Astrocyte of the cerebellum (primary cell): ENCODE results near the gene CASP3.
"Not testable (repeated sequence)": the region's sequence is repeated elsewhere in the genome, so short reads cannot be mapped to it uniquely, and the experiment has no call there.

Source experiments
- DNase-seq: peaks from one replicate; pipeline ENCODE4 v3.0.0-alpha.2; 2011; ENCODE audit warnings: low read depth
- H3K4me3 ChIP-seq: 2 replicates; pipeline ENCODE4 v1.5.1; 2011; ENCODE audit warnings: mild to moderate bottlenecking, low read depth, low read length, moderate library complexity
- in situ Hi-C: cut with HindIII; loops from 2 replicates; pipeline ENCODE4 v1.10.0; 2017; ENCODE audit warnings: low sequenced_read_pairs
- TF ChIP-seq, protein P1 (sequence below): IDR thresholded peaks from 2 replicates; pipeline ENCODE4 v1.5.1; 2012; ENCODE audit warnings: low read length, low read depth, moderate library complexity, mild to moderate bottlenecking; ENCODE audit errors: missing control alignments

The CASP3 gene

DNA sequence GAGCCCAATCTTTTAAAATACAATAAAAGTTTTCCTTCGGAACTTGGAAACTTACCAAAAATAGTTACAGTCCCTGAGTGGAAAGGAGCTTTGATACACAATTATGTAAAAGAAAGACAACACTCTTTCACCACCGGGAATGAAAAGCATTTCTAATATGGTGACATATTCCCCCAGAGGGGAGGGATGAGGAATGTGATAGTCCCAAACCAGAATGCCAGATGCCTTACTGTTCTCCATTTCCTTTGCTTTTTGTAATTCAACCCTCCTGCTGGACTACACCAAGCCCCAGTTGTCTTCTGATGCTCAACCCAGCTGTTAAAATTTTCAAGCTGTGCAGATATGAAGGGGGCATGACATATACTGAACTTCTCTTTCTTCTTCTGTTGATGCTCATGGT is 4.4 kb upstream of the CASP3 start:
- no peak overlapping the region for H3K4me3 ChIP-seq
- peak; percentile 34 for DNase-seq
- in situ Hi-C loops = no loop called here
- TF ChIP-seq, protein P1, sequence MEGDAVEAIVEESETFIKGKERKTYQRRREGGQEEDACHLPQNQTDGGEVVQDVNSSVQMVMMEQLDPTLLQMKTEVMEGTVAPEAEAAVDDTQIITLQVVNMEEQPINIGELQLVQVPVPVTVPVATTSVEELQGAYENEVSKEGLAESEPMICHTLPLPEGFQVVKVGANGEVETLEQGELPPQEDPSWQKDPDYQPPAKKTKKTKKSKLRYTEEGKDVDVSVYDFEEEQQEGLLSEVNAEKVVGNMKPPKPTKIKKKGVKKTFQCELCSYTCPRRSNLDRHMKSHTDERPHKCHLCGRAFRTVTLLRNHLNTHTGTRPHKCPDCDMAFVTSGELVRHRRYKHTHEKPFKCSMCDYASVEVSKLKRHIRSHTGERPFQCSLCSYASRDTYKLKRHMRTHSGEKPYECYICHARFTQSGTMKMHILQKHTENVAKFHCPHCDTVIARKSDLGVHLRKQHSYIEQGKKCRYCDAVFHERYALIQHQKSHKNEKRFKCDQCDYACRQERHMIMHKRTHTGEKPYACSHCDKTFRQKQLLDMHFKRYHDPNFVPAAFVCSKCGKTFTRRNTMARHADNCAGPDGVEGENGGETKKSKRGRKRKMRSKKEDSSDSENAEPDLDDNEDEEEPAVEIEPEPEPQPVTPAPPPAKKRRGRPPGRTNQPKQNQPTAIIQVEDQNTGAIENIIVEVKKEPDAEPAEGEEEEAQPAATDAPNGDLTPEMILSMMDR = no peak

DNA sequence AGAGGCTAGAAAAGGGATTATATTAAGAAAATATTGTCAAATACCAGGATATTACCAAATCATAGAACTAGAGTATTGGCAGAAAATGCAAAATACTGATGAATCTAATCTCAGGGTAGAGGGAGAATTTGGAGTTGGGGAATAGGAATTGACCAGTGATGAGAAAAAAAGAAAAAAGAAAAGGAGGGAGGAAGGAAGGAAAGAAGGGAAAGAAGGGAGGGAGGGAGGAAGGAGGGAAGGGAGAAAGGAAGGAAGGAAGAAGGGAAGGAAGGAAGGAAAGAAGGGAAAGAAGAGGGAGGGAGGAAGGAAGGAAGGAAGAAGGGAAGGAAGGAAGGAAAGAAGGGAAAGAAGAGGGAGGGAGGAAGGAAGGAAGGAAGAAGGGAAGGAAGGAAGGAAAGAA is 3.4 kb upstream of the CASP3 start:
- H3K4me3 ChIP-seq, DNase-seq, in situ Hi-C loops: not testable (repeated sequence)

DNA sequence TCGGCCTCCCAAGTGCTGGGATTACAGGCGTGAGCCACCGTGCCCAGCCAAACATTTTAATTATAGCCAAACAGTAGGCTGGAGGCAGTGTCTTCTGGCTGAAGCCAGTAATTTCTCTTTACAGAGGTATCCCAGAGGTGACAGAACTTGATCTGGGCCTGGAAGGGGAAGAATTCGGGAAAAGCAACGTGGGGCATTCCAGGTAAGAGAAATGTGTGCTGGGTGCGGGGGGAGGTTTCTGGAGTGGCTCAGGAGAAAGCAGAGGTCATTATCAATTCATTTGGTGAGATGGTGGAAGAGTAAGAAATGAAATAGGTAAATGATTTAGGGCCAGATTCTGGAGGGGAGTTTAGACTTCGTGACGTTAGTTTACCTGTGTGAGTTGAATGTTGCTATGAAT is 2.7 kb upstream of the CASP3 start:
- in situ Hi-C loops = no loop called here
- no peak overlapping the region for H3K4me3 ChIP-seq
- DNase-seq = no peak
- TF ChIP-seq, protein P1 = no peak

DNA sequence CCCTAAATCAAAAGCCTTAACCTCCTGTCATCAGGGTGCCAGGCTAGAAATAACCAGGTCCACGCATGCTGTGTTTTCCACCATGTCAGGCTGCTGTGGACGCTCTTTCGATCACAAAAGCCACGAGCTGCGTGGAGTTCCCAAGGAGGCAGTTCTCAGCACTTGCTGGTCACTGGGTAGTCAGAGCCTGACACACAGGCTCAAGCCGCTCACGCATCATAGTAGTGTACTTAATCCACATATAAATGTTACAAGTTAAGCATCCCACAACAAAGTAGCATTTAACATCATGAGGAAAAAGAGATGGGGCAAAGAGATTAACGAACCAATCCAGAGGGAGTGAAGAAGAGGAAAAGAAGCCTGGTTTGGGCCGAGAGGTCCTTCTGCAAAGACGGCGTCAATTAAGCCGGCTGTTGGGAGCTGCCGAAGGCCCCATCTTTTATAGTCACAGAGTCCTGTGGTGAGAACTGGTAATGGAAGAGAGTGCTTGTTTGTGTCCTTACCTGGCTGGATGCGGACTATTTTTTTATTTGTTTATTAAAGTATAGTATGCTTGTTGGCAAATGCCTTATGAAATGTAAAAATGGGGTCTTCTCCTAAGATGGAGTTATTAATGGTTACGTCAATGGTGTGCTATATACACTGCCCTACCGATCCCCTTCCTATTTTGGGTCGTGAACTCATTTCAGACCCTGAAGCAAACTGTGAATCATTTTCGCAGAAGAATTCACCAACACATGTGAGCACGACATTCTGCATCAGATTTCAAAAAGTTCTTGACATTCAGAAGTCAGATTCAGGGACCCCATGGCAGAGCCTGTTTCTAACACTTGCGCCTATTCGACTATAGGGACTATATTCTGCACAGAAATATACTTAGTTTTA is 966 bp upstream of the CASP3 start:
- TF ChIP-seq, protein P1 = no peak
- in situ Hi-C loops = no loop called here
- DNase-seq = no peak

DNA sequence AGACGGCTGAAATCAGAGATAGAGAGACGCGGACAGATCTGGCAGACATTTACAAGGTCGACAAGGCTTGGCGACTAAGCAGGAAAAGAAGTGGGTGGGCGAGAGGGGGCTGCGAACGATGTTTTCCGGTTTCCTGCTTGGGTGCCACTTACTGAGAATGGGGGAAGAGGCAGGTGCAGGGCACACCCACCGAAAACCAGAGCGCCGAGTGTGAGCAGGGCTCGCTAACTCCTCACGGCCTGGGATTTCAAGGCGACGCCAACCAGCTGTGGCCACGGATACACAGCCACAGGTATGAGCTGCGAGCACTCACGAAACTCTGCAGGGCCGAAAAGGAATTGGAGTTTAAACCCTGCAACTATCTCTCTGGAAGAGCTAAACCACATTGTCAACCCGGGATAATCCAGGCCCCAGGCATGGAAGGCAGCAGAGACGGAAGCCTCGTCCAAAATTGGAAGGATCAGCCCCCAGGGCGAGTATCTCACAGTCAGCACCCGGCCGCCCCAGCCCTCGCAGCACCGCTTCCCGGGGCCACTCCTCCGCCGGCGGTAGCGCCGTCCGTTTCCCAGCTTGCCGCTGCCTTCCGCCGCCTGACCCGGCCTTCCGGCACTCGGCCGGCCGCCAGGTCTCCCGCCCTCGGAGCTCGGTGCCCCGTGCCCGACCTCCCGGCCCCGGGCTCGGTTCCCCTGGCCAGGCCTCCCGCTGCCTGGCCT is 778 bp downstream of the CASP3 start:
- no peak for DNase-seq

More for the DNA sequence above, 966 bp upstream of the CASP3 start:
- peak overlapping the region; percentile 79 for H3K4me3 ChIP-seq

DNA sequence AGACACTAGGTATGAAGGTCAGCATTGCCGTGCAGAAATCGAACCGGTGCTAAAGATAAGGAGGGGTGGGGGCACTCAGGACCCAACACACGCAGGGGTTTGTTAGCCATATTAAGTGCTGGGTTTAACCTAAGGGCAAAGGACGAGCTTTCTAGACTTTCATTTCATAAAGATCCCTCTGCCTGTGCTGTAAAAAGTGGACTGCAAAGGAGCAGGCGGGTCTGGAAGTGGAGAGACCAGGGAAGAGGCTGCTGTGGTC is 1.3 kb downstream of the CASP3 start:
- TF ChIP-seq, protein P1 = no peak
- DNase-seq = no peak
- H3K4me3 ChIP-seq = peak overlapping the region; percentile 79
- in situ Hi-C loops = no loop called here

More for the DNA sequence above, 778 bp downstream of the CASP3 start:
- H3K4me3 ChIP-seq = peak overlapping the region; percentile 79
- TF ChIP-seq, protein P1 = no peak
- in situ Hi-C loops = no loop called here
